Astrocyte (in vitro differentiated cells and primary cell): Measurements from ENCODE around the gene SETMAR.

ENCODE experiments used
- EZH2 ChIP-seq: IDR thresholded peaks from 2 replicates; pipeline ENCODE4 v1.6.1; 2012; ENCODE audit warnings: mild to moderate bottlenecking, low read length, inconsistent platforms; ENCODE audit not compliant: insufficient read depth
- TF ChIP-seq, protein P1 (sequence below): IDR thresholded peaks from 2 replicates; pipeline ENCODE4 v1.5.1; 2011; ENCODE audit warnings: low read depth, mild to moderate bottlenecking, inconsistent platforms, low read length, moderate library complexity; ENCODE audit not compliant: insufficient read depth

DNA sequence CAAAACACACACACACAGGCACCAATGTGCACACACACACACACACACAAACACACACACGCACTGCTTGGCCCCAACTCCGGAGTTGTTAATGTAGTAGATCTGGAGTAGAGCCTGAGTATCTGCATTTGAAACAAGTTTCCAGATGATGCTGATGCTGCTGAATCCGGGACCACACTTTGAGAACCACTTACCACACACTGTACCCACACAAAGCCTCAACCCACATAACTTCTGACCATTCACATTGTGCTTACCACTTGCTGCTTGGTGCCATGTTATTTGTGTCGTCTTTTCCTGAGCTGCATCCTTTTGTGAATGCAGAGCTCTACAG lies 36.9 kb downstream of the SETMAR start:
- TF ChIP-seq, protein P1, sequence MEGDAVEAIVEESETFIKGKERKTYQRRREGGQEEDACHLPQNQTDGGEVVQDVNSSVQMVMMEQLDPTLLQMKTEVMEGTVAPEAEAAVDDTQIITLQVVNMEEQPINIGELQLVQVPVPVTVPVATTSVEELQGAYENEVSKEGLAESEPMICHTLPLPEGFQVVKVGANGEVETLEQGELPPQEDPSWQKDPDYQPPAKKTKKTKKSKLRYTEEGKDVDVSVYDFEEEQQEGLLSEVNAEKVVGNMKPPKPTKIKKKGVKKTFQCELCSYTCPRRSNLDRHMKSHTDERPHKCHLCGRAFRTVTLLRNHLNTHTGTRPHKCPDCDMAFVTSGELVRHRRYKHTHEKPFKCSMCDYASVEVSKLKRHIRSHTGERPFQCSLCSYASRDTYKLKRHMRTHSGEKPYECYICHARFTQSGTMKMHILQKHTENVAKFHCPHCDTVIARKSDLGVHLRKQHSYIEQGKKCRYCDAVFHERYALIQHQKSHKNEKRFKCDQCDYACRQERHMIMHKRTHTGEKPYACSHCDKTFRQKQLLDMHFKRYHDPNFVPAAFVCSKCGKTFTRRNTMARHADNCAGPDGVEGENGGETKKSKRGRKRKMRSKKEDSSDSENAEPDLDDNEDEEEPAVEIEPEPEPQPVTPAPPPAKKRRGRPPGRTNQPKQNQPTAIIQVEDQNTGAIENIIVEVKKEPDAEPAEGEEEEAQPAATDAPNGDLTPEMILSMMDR, result no peak
- no peak for TF ChIP-seq EZH2
